ENCODE results near the gene RIMBP2.

The RIMBP2 gene

DNA sequence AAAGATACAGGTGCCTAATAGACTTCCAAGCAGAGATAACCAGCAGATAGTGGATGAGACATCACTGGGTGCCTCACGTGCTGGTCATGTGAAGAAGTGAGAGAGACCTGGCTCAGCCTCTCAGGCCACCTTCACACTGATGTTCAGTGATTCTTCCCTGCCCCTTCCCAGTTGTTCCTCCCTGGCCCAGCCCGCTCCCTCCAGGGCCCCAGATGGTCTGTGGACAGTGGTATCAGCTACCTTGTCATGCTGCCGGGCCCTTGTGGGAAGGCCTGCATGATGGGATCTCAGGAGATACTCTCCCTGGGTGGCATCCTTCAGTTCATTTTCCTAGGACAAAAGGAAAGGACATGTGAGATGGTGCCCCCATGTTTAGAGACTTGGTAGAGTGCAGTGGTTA, 198.5 kb downstream of the RIMBP2 start:
- DNase-seq (ENCODE audit: low spot score): no peak
- FAIRE-seq: no peak

GRCh38 chr12:130514149-130514551, 201.9 kb downstream of the RIMBP2 start:
- no peak for FAIRE-seq
- no peak for DNase-seq (ENCODE audit: low spot score)

DNA sequence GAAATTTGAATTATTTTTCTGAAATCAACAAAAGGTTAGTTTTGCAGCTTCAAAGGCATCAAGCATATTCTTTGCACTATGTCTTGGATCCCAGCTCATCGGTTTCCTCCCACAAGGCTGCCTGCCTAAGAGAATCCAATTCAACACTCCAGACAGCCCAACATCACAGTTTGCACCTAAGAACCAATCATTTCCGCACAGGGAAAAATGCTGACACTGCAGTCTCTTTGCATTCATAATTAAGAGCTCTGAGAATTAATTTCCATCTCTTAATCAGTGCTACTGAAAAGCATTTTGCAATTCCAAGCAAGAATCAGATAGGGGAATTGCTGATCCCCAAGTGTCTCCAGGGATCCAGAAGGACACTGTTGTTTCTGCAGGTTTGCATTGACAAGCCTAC, 202.5 kb downstream of the RIMBP2 start:
- DNase-seq (ENCODE audit: low spot score) (no peak), FAIRE-seq (no peak)

DNA sequence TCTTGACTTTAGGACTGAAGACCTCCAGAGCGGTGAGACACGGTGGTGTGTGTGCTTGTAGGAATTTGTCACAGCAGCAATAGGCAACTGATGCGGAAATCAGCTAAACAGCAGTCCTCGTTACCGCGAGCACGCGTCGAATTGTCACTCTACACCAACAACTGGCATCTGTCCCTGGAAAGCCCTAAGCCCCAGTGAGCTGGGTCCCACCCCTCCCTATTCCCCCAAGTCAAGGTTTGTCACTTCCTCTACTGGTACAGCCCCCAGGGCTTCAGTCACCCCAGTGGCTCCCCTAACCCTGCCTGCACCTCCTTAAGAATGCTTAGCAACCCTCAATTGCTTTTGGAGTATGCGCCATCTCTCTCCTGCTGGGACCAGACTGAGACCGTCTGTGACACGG, 204.8 kb downstream of the RIMBP2 start:
- FAIRE-seq: no peak
- no peak for DNase-seq (ENCODE audit: low spot score)

DNA sequence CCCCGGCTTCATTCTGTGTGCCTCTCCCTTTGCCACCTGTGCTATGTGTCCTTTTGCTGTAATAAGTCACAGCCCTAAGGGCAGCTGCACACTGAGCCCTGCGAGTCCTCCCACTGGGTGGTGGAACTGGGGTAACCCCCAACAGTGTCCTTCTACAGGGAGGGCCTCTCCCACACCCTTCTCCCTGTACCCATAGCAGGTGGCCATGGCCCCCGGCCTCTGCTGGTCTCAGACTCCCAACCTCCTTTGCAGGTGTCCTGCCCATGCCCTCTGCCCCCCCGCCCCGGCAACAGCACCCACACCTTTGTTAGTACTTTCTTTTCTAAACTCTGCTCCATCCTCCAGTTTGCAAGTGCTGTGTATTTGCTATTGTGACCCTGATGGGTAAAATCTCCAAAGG, 206.6 kb downstream of the RIMBP2 start:
- FAIRE-seq (no peak), DNase-seq (ENCODE audit: low spot score) (no peak)

GRCh38 chr12:130508847-130509246, 207.3 kb downstream of the RIMBP2 start:
- no peak for DNase-seq (ENCODE audit: low spot score)
- FAIRE-seq: no peak

- DNase-seq (ENCODE audit: low spot score): no peak
- no peak for FAIRE-seq
Measured at GRCh38 chr12:130508318-130508717, 207.8 kb downstream of the RIMBP2 start.

DNA sequence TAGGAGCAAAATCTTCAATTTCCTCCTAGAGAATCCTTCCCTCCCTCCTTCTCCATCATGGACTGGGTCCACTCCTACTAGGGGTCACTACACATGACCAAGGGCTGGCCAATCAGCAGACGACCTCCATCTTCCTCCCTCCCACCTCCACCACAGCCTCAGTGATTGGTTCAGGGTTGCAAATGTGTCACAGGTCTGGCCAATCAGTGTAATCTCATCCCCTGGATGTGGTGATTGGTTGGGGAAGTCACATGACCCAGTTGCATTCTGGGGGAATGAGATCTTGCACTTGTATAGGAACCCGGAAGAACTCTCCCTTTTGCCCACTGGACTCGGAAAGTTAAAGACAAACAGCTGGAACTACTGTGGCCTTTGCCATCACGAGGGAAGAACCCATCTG, 209.3 kb downstream of the RIMBP2 start:
- FAIRE-seq: no peak
- peak; percentile 27 for DNase-seq (ENCODE audit: low spot score)

DNA sequence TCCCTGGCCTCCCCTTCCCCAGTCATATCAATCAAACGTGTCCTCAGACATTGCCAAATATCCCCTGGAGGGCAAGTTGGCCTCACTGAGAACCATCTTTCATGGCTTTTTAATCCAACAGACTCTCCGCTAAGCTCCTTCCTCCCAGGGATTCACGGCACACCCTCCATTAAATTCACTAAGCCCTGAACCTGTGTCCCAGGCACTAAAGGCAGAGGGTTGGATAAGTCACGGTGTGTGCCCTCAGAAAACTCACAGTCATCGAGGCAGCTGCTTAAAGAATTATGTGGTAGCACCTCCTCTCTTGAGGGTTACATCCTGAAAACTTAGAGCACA, 211.3 kb downstream of the RIMBP2 start:
- no peak for FAIRE-seq
- DNase-seq (ENCODE audit: low spot score): no peak

DNA sequence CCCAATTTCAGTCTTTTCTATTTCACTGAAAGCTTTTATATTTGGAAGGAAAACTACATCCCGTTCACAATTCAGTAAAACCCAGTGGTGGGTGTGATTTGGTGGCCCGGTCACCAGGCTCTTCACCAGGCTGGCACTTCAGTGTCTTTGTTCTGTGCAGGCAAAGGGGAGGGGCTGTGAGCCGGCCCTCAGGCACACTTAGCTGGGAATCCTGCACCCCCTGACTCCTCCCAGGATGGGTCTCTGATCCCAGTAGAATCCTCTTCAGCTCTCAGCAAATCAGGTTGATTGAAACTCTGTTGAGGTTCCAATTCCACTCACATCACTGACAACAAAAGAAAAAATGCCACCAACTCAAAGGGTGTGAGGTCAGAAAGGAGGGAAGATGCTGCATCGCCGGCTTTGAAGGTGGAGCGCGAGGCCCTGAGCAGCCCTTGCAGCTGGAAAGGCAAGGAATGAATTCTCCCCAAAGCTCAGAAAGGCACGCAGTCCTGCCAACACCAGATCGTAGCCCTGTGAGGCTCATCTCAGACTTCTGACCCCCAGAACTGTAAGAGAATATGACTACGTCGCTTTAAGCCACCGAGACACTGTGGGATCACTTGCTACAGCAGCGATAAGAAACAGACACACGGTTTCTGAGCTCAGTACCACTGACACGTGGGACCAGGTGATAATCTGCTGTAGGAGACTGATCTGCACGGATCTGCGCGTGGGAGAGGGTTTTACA, 211.8 kb downstream of the RIMBP2 start:
- no peak for FAIRE-seq
- DNase-seq (ENCODE audit: low spot score): no peak

DNA sequence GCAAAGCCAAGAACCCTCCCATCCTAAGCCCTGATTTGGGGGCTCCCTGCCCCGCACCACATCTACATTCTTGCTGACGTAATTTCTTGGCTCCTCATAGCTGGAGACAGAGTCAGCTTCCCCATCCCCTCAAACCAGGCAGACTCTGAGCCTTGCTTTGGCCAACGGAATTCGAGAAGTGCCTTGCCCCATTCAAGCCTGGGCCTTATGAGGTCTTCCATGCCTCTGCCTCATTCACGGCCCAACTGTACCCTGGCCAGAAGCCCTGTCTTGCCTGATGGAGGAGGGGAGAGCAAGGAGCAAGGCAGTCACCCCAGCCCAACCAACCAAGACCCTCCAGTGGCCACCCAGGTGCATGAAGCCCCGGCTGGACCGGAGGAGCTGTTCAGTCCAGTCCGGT, 214.3 kb downstream of the RIMBP2 start:
- FAIRE-seq: no peak
- DNase-seq (ENCODE audit: low spot score): no peak

DNA sequence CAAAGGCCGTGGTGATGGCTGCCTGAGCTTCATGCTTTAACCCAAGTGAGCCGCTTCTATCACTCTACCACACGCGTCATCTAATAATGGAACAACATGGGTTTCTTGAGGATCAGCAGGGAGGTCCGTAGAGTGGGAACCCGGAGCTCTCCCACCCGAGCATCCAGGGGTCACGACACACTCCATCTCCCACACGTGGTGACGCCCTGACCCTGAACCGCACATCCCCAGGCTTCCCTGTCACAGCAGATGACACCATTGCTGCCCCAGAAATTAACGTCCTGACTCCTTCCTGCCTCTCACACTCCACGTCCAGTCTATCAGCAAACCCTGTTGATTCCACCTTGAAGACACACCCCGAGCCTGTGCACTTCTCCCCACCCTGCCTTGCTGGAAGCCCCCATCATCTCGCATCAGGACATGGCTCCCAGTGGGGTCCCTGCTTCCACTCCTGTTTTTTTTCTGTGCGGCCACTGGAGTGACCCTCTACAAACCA, 215.2 kb downstream of the RIMBP2 start:
- DNase-seq (ENCODE audit: low spot score) (no peak), FAIRE-seq (no peak)

DNA sequence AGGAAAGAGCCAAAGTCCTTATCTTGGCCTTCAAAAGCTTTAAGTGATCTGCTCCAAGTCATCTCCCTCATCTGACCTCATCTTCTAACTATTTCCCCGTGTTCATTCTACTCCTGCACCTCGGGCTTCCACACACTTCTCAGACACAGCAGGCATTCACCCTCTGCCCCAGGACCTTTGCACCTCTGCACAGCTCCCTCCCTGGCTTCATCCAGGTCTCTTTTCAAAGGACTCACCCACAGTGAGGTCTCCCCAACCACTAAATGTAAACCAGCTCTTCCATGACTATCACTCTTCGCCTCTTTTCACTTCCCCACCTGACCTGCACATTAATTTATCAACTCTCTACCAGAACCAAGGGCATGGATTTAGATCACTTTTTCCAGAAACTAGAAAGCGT, 216.6 kb downstream of the RIMBP2 start:
- no peak for FAIRE-seq
- no peak for DNase-seq (ENCODE audit: low spot score)

GRCh38 chr12:130498589-130499385, 217.3 kb downstream of the RIMBP2 start:
- FAIRE-seq: no peak
- DNase-seq (ENCODE audit: low spot score): no peak

- DNase-seq (ENCODE audit: low spot score): no peak
Measured at GRCh38 chr12:130497991-130498390, 218.1 kb downstream of the RIMBP2 start.

DNA sequence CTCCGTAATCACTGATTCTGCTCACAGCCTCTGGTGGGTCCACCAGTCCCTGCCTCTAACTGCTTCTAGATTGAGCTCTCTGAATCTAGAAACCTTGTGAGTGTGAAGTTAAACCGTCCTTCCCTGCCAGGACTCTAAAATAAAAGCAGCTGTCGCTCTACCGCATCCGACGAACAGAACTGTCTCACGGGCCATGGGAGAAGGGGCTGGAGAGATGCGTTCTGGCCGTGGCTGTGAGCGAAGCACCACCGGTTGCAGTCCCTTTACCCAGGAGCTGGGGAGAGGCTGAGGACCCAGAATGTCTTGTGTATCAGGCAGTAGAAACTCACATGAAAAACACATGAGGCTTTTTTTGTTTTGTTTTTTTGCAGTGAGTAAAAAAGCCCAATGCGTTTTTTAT, 218.8 kb downstream of the RIMBP2 start:
- FAIRE-seq: no peak
- no peak for DNase-seq (ENCODE audit: low spot score)

More at GRCh38 chr12:130497991-130498390, 218.1 kb downstream of the RIMBP2 start:
- FAIRE-seq: no peak

GRCh38 chr12:130496516-130497120, 219.5 kb downstream of the RIMBP2 start:
- no peak for DNase-seq (ENCODE audit: low spot score)

GRCh38 chr12:130495156-130495555, 220.9 kb downstream of the RIMBP2 start:
- FAIRE-seq: no peak
- DNase-seq (ENCODE audit: low spot score): no peak

More at GRCh38 chr12:130496516-130497120, 219.5 kb downstream of the RIMBP2 start:
- FAIRE-seq: no peak

DNA sequence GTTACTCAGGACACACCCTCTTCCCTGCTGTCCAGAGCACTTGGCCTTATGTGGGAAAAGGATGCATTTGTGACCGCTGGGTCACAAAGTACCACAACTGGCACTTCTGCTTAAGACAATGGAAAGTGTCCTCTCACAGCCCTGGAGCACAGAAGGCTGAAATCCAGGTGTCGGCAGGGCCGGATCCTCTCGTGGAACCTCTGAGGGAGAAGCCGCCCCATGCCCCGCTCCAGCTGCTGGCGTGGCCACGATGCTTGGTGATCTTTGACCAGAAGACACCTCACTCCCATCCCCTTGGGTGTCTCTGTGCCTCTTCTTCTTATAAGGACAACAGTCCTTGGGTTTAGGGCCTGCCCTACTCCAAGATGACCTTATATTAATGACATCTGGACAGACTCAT, 221.4 kb downstream of the RIMBP2 start:
- DNase-seq (ENCODE audit: low spot score): no peak

DNA sequence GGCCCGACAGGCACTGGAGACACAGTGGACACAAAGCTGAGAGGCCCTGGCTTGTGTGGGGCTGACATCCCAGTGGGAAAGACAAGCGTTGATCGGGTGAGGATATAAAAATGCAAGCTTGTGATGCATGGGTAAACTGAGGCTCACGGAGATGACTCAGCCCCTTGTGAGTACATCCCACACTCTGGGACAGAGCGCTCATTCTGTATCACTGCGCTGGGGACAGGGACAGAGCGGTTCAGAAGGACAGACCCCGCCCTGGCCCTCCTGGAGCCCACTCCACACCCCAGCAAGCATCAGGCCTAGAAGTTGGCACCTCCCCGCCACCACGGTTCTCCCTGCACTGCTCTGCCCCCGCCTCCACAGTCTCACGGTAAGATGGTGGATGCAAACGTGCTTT, 222.1 kb downstream of the RIMBP2 start:
- no peak for DNase-seq (ENCODE audit: low spot score)
- no peak for FAIRE-seq

More for the DNA sequence above, 221.4 kb downstream of the RIMBP2 start:
- FAIRE-seq: no peak

DNA sequence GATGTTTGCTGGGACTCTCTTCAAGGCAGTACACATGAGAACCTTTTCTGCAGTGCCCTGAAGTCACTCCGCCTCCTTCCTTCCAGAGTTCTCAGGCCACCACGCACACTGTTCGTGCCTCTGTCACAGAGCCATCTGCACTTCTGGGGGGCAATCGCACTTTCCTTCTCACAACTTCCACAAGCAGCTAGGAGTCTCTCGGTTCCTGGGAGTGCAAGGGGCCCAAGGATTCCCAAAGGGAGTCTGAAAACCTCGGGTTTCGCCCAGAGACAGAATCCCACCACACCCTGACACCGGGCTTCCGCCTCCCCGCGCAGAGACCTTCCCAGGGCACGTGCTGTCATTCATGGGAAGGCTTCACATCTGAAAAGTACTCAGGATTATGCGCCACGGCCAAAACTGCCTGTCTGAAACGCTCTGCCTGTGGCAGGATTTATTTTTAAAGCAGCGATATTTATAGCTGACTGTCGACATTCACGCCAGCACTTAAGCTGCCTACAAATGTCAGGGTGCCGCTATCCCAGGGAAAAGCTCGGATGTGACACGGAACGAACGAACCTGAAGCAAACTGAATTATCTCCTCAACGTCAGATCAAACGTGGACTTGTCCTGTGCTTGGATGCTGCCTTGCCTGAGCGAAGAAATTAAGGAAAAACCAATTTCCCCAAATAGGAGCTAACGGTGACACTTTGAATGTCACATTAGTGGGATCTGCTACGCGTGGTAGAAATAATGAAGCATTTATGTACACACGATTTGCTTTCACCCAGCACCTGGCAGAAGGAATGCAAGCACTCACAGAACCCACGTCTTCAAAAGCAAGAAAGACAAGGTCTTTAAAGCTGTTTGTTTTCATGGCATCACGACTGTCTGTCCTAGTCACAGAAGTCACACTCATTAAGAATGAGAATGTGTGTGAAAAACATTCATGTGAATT, 224.4 kb downstream of the RIMBP2 start:
- FAIRE-seq (no peak), DNase-seq (ENCODE audit: low spot score) (no peak)

Data from urothelium cell line (cell line).